ENCODE data around the gene AVPR2.

DNA sequence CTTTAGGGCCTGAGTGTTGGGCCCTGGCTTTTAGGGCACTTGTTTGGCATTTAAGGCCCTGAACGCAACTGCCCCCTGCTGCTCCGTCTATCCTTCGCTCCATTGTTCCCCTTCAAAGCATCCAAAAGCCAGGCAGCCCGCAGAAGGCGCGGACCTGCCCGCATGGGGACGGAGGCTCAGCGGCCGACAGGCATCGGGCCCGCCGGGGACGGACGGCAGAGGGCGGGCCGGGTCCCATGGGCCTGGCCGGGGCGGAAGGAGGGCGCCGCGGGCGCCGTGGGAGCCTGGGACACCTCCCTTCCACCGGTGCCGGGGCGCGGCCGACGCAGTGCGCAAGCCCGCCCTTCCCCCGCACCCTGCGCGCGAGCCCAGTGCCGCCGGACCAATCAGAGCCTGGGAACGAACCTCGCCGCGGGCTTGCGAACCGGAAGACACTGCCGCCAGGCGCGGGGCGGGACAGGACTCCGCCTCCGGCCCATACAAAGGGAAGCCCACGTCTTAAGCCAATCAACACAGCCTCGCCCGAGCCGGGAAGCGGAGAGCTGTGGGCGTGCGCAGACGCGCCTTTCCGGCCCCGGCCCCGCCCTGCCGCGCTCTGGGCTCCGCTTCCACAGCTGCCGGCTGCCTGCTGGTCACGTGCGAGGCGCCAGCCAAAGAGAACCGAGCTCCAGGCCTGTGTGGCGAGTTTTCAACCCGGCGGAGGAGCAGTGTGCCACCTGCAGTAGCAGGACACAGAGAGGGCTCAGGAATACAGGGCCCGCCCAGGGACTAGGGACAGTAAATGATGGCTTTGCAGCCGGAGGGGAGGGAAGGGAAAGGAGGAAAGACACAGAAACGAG is 23.7 kb downstream of the AVPR2 start:
- TF ChIP-seq, protein P1, sequence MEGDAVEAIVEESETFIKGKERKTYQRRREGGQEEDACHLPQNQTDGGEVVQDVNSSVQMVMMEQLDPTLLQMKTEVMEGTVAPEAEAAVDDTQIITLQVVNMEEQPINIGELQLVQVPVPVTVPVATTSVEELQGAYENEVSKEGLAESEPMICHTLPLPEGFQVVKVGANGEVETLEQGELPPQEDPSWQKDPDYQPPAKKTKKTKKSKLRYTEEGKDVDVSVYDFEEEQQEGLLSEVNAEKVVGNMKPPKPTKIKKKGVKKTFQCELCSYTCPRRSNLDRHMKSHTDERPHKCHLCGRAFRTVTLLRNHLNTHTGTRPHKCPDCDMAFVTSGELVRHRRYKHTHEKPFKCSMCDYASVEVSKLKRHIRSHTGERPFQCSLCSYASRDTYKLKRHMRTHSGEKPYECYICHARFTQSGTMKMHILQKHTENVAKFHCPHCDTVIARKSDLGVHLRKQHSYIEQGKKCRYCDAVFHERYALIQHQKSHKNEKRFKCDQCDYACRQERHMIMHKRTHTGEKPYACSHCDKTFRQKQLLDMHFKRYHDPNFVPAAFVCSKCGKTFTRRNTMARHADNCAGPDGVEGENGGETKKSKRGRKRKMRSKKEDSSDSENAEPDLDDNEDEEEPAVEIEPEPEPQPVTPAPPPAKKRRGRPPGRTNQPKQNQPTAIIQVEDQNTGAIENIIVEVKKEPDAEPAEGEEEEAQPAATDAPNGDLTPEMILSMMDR (IDR thresholded peaks at IDR 0.05), result peak in 3 of 6 experiments; percentile 17 to 34 (median 17)
- TF ChIP-seq POLR2A (IDR thresholded peaks at IDR 0.05), result peak in 3 of 4 donors; percentile 75 to 94 (median 78)
